ENCODE data around the gene WDR33. TPM values are rescaled to one million over a fixed set of nuclear protein-coding genes. Genes with fewer than 3 reads are reported as not detected.
A peak's percentile ranks its signal among the peaks of the same experiment; 100 is the strongest.

The WDR33 gene
- total and polyA plus RNA-seq, 2 donors (not counting 3 experiments of a cell fraction or from before 2014, with no cell fraction given): 16.4 to 52.5 TPM

GRCh38 chr2:127769587-127769986 lies 41.4 kb downstream of the WDR33 start:
- Histone ChIP-seq H3K9ac (replicated peaks; ENCODE audit: extremely low read depth, insufficient read depth, low read length) (no peak overlapping the region), H3K9me3 (replicated peaks; ENCODE audit: control insufficient read depth, insufficient read depth, low read length) (no peaks in the 10 kb centered on the region), H4K20me1 (replicated peaks; ENCODE audit: control insufficient read depth, extremely low read depth, insufficient read depth, low read length) (peaks cover 2% of the 10 kb centered on the region), H3K27ac (ENCODE audit: insufficient read depth, low read depth, low read length) (no peak overlapping the region), H2AFZ (ENCODE audit: low read depth, low read length) (no peak overlapping the region), H3K79me2 (ENCODE audit: control insufficient read depth, insufficient read depth, low read length) (peaks cover 38% of the 10 kb centered on the region), H3K4me2 (ENCODE audit: insufficient read depth, low read length) (no peak overlapping the region), H3K27me3 (ENCODE audit: control insufficient read depth in 2 of 2, insufficient read depth in 2 of 2, low read length in 2 of 2) (no peaks in the 10 kb centered on the region), H3K4me1 (ENCODE audit: control insufficient read depth, extremely low read depth, insufficient read depth, low read length) (peaks cover 12% of the 10 kb centered on the region), H3K9me1 (replicated peaks; ENCODE audit: control insufficient read depth, extremely low read depth, insufficient read depth, low read length) (no peaks in the 10 kb centered on the region), H3K4me3 (replicated peaks in 1 of 3; ENCODE audit: insufficient read depth in 1 of 3, low read depth in 1 of 3, low read length in 3 of 3) (no peak overlapping the region), H3K36me3 (ENCODE audit: control insufficient read depth in 2 of 2, extremely low read depth in 1 of 2, insufficient read depth in 2 of 2, low read length in 2 of 2) (peaks cover 3 to 13% of the 10 kb centered on the region in 2 experiments)
- CTCF ChIA-PET: interaction anchor here (1.1 kb wide), 1 partner anchor 11 kb away, joined by 4 read pairs; no protein-coding TSS in a partner anchor
- no peak for DNase-seq (ENCODE audit: low read depth, low spot score)
- BruUV-seq (replicated peaks): no TSS peak
- intact Hi-C loops (cut with micrococcal nuclease) (no loop called here), dilution Hi-C loops (cut with MboI; ENCODE audit: extremely low pct_ligation_motif_present, low sequenced_read_pairs) (no loop called here)
- TF ChIP-seq POLR2A (IDR thresholded peaks at IDR 0.05; ENCODE audit: low read depth, low read length): no peak
- TF ChIP-seq GATA2 (IDR thresholded peaks at IDR 0.05; ENCODE audit: insufficient read depth, insufficient read length, low read depth, low read length): no peak
- no peak for TF ChIP-seq MAX (IDR thresholded peaks at IDR 0.05; ENCODE audit: insufficient read depth, insufficient read length)
- POLR2A ChIA-PET: no interaction called here
- FAIRE-seq: no peak

GRCh38 chr2:127768775-127769479 lies 42.0 kb downstream of the WDR33 start:
- TF ChIP-seq MYC (IDR thresholded peaks at IDR 0.05; ENCODE audit: low read depth, low read length) (no peak), FOS (IDR thresholded peaks at IDR 0.05; ENCODE audit: borderline replicate concordance, insufficient read depth, low read length) (peak; percentile 11), JUN (IDR thresholded peaks at IDR 0.05; ENCODE audit: borderline replicate concordance, insufficient read depth, insufficient read length, low read depth) (no peak), MAX (IDR thresholded peaks at IDR 0.05; ENCODE audit: insufficient read depth, insufficient read length) (no peak)
- ChIA-PET POLR2A (no interaction called here), CTCF (interaction anchor here (0.8 to 1.1 kb wide), 3 partner anchors 11 to 178 kb away, joined by 4 read pairs; no protein-coding TSS in a partner anchor)
- H3K27me3 ChIP-seq (ENCODE audit: control insufficient read depth in 2 of 2, insufficient read depth in 2 of 2, low read length in 2 of 2): no peaks in the 10 kb centered on the region
- H3K79me2 ChIP-seq (ENCODE audit: control insufficient read depth, insufficient read depth, low read length): peaks cover 38% of the 10 kb centered on the region
- no peak overlapping the region for H2AFZ ChIP-seq (ENCODE audit: low read depth, low read length)
- peaks cover 4 to 19% of the 10 kb centered on the region in 2 experiments for H3K36me3 ChIP-seq (ENCODE audit: control insufficient read depth in 2 of 2, extremely low read depth in 1 of 2, insufficient read depth in 2 of 2, low read length in 2 of 2)
- peaks cover 2% of the 10 kb centered on the region for H4K20me1 ChIP-seq (replicated peaks; ENCODE audit: control insufficient read depth, extremely low read depth, insufficient read depth, low read length)
- H3K4me3 ChIP-seq (replicated peaks in 1 of 3; ENCODE audit: insufficient read depth in 1 of 3, low read depth in 1 of 3, low read length in 3 of 3): no peak overlapping the region
- H3K27ac ChIP-seq (ENCODE audit: insufficient read depth, low read depth, low read length): no peak overlapping the region
- H3K9me1 ChIP-seq (replicated peaks; ENCODE audit: control insufficient read depth, extremely low read depth, insufficient read depth, low read length): no peaks in the 10 kb centered on the region
- dilution Hi-C loops (cut with MboI; ENCODE audit: extremely low pct_ligation_motif_present, low sequenced_read_pairs) (no loop called here), intact Hi-C loops (cut with micrococcal nuclease) (no loop called here)
- H3K9ac ChIP-seq (replicated peaks; ENCODE audit: extremely low read depth, insufficient read depth, low read length): no peak overlapping the region
- peaks cover 12% of the 10 kb centered on the region for H3K4me1 ChIP-seq (ENCODE audit: control insufficient read depth, extremely low read depth, insufficient read depth, low read length)
- no peak for DNase-seq (ENCODE audit: low read depth, low spot score)
- H3K4me2 ChIP-seq (ENCODE audit: insufficient read depth, low read length): no peak overlapping the region
- H3K9me3 ChIP-seq (replicated peaks; ENCODE audit: control insufficient read depth, insufficient read depth, low read length): no peaks in the 10 kb centered on the region
- FAIRE-seq: no peak
- BruUV-seq (replicated peaks): no TSS peak

Data from endothelial cell of umbilical vein (primary cell).